HEK293 (cell line): Measurements from ENCODE around the gene SLC39A11.

Experiments
- IKZF3 ChIP-seq: fragments of 450-650 bp; IDR thresholded peaks from 2 replicates; pipeline ENCODE4 v1.5.0; 2018; ENCODE audit warnings: missing biosample characterization, mild to moderate bottlenecking, missing genetic modification characterization, moderate library complexity
- ZBTB8A ChIP-seq: fragments of 450-650 bp; formaldehyde crosslinking; IDR thresholded peaks from 2 replicates; pipeline ENCODE4 v1.5.1; 2016; ENCODE audit warnings: missing biosample characterization, missing genetic modification characterization
- ZNF23 ChIP-seq: fragments of 450-650 bp; formaldehyde crosslinking; IDR thresholded peaks from 2 replicates; pipeline ENCODE4 v1.5.1; 2016; ENCODE audit warnings: missing biosample characterization, missing genetic modification characterization, borderline replicate concordance
- ZNF24 ChIP-seq: fragments of 450-650 bp; formaldehyde crosslinking; IDR thresholded peaks from 2 replicates; pipeline ENCODE4 v1.5.1; 2016; ENCODE audit warnings: missing biosample characterization, missing genetic modification characterization
- ZNF791 ChIP-seq: fragments of 450-650 bp; formaldehyde crosslinking; IDR thresholded peaks from 2 replicates; pipeline ENCODE4 v1.5.1; 2016; ENCODE audit warnings: missing biosample characterization, missing genetic modification characterization
- ZNF792 ChIP-seq: fragments of 450-650 bp; formaldehyde crosslinking; IDR thresholded peaks from 2 replicates; pipeline ENCODE4 v1.5.1; 2016; ENCODE audit warnings: missing biosample characterization, missing genetic modification characterization
- ZSCAN16 ChIP-seq: fragments of 450-650 bp; formaldehyde crosslinking; IDR thresholded peaks from 2 replicates; pipeline ENCODE4 v1.5.1; 2016; ENCODE audit warnings: missing biosample characterization, missing genetic modification characterization
- TF ChIP-seq, protein P1 (sequence below): fragments of 450-650 bp; formaldehyde crosslinking; IDR thresholded peaks from 2 replicates; pipeline ENCODE4 v1.5.1; 2016; ENCODE audit warnings: missing biosample characterization, missing genetic modification characterization
- TF ChIP-seq, protein P2 (sequence below): fragments of 450-650 bp; IDR thresholded peaks from 2 replicates; pipeline ENCODE4 v1.5.1; 2018; ENCODE audit warnings: missing biosample characterization, mild to moderate bottlenecking, missing genetic modification characterization
- TF ChIP-seq, protein P3 (sequence below): fragments of 450-650 bp; formaldehyde crosslinking; IDR thresholded peaks from 2 replicates; pipeline ENCODE4 v1.5.1; 2016; ENCODE audit warnings: missing biosample characterization, missing genetic modification characterization

DNA sequence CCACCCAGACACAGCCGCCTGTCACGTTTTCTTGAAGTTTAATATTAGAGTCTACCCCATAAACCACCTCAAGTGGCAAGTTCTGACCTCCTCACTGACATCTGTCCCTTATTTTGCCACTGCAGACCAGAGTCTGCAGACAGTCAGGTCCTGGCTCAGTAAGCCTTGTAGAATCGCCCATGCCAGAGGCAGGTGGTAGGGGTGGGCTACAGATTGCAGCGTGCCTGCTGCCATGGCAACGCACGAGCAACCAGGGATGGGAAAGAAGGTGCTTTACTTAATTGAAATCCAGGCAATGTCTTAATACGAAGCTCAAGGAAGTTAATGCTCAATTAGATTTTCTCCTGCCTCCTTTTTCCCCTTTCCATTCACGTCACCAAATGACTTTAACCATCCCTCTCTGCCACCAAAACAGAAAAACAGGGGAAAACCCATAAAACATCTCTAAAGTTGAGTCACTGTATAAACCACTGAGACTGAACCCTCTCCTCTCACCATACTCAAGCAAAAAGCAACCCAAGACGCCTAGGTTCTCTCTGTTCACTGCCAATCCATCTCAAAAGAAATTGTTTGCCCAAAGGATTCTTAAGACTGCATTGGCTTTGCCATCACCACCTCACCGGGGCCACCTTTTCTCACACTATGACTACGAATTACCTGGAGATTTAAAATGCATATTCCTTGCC, 228.8 kb downstream of the SLC39A11 start:
- TF ChIP-seq ZSCAN16 (no peak), ZBTB8A (tag by site-specific recombination) (no peak), ZNF23 (tag by site-specific recombination) (no peak), ZNF24 (tag by site-specific recombination) (no peak), ZNF792 (tag by site-specific recombination) (no peak), IKZF3 (tag by site-specific recombination) (no peak), ZNF791 (tag by site-specific recombination) (no peak)
- TF ChIP-seq, protein P1, sequence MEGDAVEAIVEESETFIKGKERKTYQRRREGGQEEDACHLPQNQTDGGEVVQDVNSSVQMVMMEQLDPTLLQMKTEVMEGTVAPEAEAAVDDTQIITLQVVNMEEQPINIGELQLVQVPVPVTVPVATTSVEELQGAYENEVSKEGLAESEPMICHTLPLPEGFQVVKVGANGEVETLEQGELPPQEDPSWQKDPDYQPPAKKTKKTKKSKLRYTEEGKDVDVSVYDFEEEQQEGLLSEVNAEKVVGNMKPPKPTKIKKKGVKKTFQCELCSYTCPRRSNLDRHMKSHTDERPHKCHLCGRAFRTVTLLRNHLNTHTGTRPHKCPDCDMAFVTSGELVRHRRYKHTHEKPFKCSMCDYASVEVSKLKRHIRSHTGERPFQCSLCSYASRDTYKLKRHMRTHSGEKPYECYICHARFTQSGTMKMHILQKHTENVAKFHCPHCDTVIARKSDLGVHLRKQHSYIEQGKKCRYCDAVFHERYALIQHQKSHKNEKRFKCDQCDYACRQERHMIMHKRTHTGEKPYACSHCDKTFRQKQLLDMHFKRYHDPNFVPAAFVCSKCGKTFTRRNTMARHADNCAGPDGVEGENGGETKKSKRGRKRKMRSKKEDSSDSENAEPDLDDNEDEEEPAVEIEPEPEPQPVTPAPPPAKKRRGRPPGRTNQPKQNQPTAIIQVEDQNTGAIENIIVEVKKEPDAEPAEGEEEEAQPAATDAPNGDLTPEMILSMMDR, result no peak
- TF ChIP-seq, protein P2, sequence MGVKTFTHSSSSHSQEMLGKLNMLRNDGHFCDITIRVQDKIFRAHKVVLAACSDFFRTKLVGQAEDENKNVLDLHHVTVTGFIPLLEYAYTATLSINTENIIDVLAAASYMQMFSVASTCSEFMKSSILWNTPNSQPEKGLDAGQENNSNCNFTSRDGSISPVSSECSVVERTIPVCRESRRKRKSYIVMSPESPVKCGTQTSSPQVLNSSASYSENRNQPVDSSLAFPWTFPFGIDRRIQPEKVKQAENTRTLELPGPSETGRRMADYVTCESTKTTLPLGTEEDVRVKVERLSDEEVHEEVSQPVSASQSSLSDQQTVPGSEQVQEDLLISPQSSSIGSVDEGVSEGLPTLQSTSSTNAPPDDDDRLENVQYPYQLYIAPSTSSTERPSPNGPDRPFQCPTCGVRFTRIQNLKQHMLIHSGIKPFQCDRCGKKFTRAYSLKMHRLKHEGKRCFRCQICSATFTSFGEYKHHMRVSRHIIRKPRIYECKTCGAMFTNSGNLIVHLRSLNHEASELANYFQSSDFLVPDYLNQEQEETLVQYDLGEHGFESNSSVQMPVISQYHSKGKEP (tag by site-specific recombination), result no peak
- TF ChIP-seq, protein P3, sequence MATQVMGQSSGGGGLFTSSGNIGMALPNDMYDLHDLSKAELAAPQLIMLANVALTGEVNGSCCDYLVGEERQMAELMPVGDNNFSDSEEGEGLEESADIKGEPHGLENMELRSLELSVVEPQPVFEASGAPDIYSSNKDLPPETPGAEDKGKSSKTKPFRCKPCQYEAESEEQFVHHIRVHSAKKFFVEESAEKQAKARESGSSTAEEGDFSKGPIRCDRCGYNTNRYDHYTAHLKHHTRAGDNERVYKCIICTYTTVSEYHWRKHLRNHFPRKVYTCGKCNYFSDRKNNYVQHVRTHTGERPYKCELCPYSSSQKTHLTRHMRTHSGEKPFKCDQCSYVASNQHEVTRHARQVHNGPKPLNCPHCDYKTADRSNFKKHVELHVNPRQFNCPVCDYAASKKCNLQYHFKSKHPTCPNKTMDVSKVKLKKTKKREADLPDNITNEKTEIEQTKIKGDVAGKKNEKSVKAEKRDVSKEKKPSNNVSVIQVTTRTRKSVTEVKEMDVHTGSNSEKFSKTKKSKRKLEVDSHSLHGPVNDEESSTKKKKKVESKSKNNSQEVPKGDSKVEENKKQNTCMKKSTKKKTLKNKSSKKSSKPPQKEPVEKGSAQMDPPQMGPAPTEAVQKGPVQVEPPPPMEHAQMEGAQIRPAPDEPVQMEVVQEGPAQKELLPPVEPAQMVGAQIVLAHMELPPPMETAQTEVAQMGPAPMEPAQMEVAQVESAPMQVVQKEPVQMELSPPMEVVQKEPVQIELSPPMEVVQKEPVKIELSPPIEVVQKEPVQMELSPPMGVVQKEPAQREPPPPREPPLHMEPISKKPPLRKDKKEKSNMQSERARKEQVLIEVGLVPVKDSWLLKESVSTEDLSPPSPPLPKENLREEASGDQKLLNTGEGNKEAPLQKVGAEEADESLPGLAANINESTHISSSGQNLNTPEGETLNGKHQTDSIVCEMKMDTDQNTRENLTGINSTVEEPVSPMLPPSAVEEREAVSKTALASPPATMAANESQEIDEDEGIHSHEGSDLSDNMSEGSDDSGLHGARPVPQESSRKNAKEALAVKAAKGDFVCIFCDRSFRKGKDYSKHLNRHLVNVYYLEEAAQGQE (tag by site-specific recombination), result no peak
